HG03521 (cell line): ENCODE data around the gene HOXB8.

Source experiments
- ATAC-seq: cut with Tn5 transposase; IDR thresholded peaks from one replicate; pipeline ENCODE4 v1.9.1; 2021; ENCODE audit warnings: mild to moderate bottlenecking, moderate library complexity; ENCODE audit not compliant: unreplicated experiment

Gene HOXB8

GRCh38 chr17:48624544-48625494 is 9.7 kb upstream of the HOXB8 start:
- no peak for ATAC-seq

- no peak for ATAC-seq
These were observed 9.0 kb upstream of the HOXB8 start for GRCh38 chr17:48624118-48624517.

- ATAC-seq, result no peak
These were observed 8.5 kb upstream of the HOXB8 start for GRCh38 chr17:48623583-48623982.

GRCh38 chr17:48622857-48623256 is 7.8 kb upstream of the HOXB8 start:
- no peak for ATAC-seq

- ATAC-seq, result no peak
These were observed 6.6 kb upstream of the HOXB8 start for GRCh38 chr17:48621410-48622392.

- ATAC-seq, result no peak
These were observed 5.5 kb upstream of the HOXB8 start for GRCh38 chr17:48620461-48621139.

- no peak for ATAC-seq
These were observed 4.8 kb upstream of the HOXB8 start for GRCh38 chr17:48619826-48620449.

- ATAC-seq, result no peak
These were observed 3.3 kb upstream of the HOXB8 start for GRCh38 chr17:48618256-48618896.

GRCh38 chr17:48617471-48618255 is 2.6 kb upstream of the HOXB8 start:
- ATAC-seq, result no peak

GRCh38 chr17:48616717-48617470 is 1.8 kb upstream of the HOXB8 start:
- no peak for ATAC-seq

GRCh38 chr17:48615963-48616716 is 1.0 kb upstream of the HOXB8 start:
- ATAC-seq, result no peak

- no peak for ATAC-seq
These were observed 1.0 kb downstream of the HOXB8 start for GRCh38 chr17:48613862-48614694.

- no peak for ATAC-seq
These were observed 2.0 kb downstream of the HOXB8 start for GRCh38 chr17:48612854-48613691.

- ATAC-seq, result no peak
These were observed 2.6 kb downstream of the HOXB8 start for GRCh38 chr17:48612456-48612853.

GRCh38 chr17:48611681-48612455 is 3.2 kb downstream of the HOXB8 start:
- no peak for ATAC-seq
